ENCODE measurements around the gene BPIFB3. TPM values are rescaled to one million over a fixed set of nuclear protein-coding genes. Genes with fewer than 3 reads are reported as not detected.

The BPIFB3 gene
- total RNA-seq, 1 experiment from 2014 or later: not detected

DNA sequence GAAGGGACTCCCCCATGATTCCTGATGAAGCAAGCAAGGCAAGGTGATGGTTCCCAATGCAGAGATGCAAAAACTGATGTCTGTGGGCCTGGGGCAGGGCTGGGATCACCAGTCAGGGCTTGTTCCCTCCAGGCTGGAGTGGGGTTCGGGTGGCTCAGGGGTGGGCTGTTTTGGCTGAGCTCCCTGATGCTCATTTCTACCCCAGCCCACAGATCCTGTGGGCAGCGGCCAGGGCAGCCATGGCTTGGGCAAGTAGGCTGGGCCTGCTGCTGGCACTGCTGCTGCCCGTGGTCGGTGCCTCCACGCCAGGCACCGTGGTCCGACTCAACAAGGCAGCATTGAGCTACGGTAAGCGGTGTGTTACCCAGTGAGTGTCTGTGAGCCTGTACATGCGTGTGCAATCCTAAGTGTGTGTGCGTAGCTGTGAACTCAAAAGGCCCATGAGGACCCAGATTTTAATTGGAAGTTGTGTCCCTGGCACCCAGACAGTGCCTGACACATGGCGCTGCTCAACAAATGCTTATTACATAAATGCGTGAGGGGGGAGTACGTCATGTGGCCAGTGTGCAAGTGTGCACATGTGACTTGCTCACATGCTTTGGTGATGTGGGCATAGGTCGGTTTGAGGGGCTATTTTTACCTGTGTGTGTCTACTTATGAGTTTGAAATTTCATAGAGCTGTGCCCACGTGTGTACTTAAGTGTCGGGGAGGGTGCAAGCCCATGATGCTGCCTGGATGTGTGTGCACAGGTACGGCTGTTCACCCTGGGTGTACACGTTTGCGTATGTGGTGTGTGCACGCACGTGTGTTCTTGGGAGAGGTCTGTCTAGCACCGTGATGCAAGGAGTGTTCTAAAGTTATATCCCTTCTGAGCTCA lies 45.1 kb upstream of the BPIFB3 start:
- TF ChIP-seq, protein P1, sequence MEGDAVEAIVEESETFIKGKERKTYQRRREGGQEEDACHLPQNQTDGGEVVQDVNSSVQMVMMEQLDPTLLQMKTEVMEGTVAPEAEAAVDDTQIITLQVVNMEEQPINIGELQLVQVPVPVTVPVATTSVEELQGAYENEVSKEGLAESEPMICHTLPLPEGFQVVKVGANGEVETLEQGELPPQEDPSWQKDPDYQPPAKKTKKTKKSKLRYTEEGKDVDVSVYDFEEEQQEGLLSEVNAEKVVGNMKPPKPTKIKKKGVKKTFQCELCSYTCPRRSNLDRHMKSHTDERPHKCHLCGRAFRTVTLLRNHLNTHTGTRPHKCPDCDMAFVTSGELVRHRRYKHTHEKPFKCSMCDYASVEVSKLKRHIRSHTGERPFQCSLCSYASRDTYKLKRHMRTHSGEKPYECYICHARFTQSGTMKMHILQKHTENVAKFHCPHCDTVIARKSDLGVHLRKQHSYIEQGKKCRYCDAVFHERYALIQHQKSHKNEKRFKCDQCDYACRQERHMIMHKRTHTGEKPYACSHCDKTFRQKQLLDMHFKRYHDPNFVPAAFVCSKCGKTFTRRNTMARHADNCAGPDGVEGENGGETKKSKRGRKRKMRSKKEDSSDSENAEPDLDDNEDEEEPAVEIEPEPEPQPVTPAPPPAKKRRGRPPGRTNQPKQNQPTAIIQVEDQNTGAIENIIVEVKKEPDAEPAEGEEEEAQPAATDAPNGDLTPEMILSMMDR (IDR thresholded peaks at IDR 0.05): no peak
- TF ChIP-seq POLR2AphosphoS5 (IDR thresholded peaks at IDR 0.05; ENCODE audit: low read depth, low read length) (no peak), TCF7L2 (IDR thresholded peaks at IDR 0.05; ENCODE audit: low read depth, low read length) (no peak), SIN3A (IDR thresholded peaks at IDR 0.05; ENCODE audit: borderline replicate concordance, insufficient read depth, low read depth, low read length) (no peak)
- TF ChIP-seq, protein P2, sequence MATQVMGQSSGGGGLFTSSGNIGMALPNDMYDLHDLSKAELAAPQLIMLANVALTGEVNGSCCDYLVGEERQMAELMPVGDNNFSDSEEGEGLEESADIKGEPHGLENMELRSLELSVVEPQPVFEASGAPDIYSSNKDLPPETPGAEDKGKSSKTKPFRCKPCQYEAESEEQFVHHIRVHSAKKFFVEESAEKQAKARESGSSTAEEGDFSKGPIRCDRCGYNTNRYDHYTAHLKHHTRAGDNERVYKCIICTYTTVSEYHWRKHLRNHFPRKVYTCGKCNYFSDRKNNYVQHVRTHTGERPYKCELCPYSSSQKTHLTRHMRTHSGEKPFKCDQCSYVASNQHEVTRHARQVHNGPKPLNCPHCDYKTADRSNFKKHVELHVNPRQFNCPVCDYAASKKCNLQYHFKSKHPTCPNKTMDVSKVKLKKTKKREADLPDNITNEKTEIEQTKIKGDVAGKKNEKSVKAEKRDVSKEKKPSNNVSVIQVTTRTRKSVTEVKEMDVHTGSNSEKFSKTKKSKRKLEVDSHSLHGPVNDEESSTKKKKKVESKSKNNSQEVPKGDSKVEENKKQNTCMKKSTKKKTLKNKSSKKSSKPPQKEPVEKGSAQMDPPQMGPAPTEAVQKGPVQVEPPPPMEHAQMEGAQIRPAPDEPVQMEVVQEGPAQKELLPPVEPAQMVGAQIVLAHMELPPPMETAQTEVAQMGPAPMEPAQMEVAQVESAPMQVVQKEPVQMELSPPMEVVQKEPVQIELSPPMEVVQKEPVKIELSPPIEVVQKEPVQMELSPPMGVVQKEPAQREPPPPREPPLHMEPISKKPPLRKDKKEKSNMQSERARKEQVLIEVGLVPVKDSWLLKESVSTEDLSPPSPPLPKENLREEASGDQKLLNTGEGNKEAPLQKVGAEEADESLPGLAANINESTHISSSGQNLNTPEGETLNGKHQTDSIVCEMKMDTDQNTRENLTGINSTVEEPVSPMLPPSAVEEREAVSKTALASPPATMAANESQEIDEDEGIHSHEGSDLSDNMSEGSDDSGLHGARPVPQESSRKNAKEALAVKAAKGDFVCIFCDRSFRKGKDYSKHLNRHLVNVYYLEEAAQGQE (IDR thresholded peaks at IDR 0.05; ENCODE audit: insufficient read depth in 1 of 2, low read depth in 2 of 2, low read length in 1 of 2): no peak

GRCh38 chr20:33009214-33010132 lies 44.2 kb upstream of the BPIFB3 start:
- no peaks in the 10 kb centered on the region for H3K9me3 ChIP-seq (ENCODE audit: control insufficient read depth, insufficient read depth, low read depth, low read length)
- H3K4me3 ChIP-seq (ENCODE audit: low read depth in 2 of 2, low read length in 2 of 2): no peak overlapping the region
- DNase-seq (ENCODE audit: low read depth, low spot score): no peak
- intact Hi-C loops (cut with micrococcal nuclease; ENCODE audit: unreplicated experiment): no loop called here
- ChIA-PET CTCF (no interaction called here), POLR2A (no interaction called here)
- no peak overlapping the region for H3K27ac ChIP-seq (ENCODE audit: low read length)
- 0 out of 2 replicates have a peak, but pooled peaks have one; percentile 28 for TF ChIP-seq TCF7L2 (IDR thresholded peaks at IDR 0.05; ENCODE audit: low read depth, low read length)
- TF ChIP-seq, protein P1 (IDR thresholded peaks at IDR 0.05): no peak
- H3K27me3 ChIP-seq (ENCODE audit: control insufficient read depth, insufficient read depth, low read length): no peaks in the 10 kb centered on the region; the same call in 1 of the 2 replicates
- in situ Hi-C loops (cut with HindIII; ENCODE audit: low pct_unique_long_range_greater_than_20kb, low sequenced_read_pairs): no loop called here
- ATAC-seq: no peak
- H3K36me3 ChIP-seq (ENCODE audit: control insufficient read depth, insufficient read depth, low read length): no peaks in the 10 kb centered on the region
- BruUV-seq (replicated peaks): no TSS peak
- H3K4me1 ChIP-seq (ENCODE audit: control insufficient read depth, insufficient read depth, low read length): peaks cover 4% of the 10 kb centered on the region; the same call in 1 of the 2 replicates

More for the DNA sequence above, 45.1 kb upstream of the BPIFB3 start:
- H3K27me3 ChIP-seq (ENCODE audit: control insufficient read depth, insufficient read depth, low read length): no peaks in the 10 kb centered on the region; the same call in 1 of the 2 replicates
- no peak overlapping the region for H3K4me3 ChIP-seq (ENCODE audit: low read depth in 2 of 2, low read length in 2 of 2)
- ATAC-seq: no peak
- H3K27ac ChIP-seq (ENCODE audit: low read length): no peak overlapping the region
- intact Hi-C loops (cut with micrococcal nuclease; ENCODE audit: unreplicated experiment) (no loop called here), in situ Hi-C loops (cut with HindIII; ENCODE audit: low pct_unique_long_range_greater_than_20kb, low sequenced_read_pairs) (no loop called here)
- no TSS peak for BruUV-seq (replicated peaks)
- H3K4me1 ChIP-seq (ENCODE audit: control insufficient read depth, insufficient read depth, low read length): peaks cover 4% of the 10 kb centered on the region; the same call in 1 of the 2 replicates
- H3K9me3 ChIP-seq (ENCODE audit: control insufficient read depth, insufficient read depth, low read depth, low read length): no peaks in the 10 kb centered on the region
- H3K36me3 ChIP-seq (ENCODE audit: control insufficient read depth, insufficient read depth, low read length): no peaks in the 10 kb centered on the region
- no peak for DNase-seq (ENCODE audit: low read depth, low spot score)
- ChIA-PET POLR2A (no interaction called here), CTCF (no interaction called here)

All from Panc1 (cell line).